GM13976 (cell line): Measurements from ENCODE around the gene IGF2BP2.

Experiments used
- DNase-seq: peaks from one replicate; pipeline ENCODE4 v3.0.0; 2012; ENCODE audit warnings: low spot score
- in situ Hi-C: fragments of 300-500 bp; cut with MboI; formaldehyde crosslinking; loops from one replicate; pipeline ENCODE4 v1.12.0; 2022; ENCODE audit warnings: low sequenced_read_pairs, mixed read lengths, inconsistent platforms; ENCODE audit not compliant: unreplicated experiment
- TF ChIP-seq, protein P1 (sequence below): IDR thresholded peaks from 2 replicates; pipeline ENCODE4 v1.5.1; 2012; ENCODE audit warnings: borderline replicate concordance, mild to moderate bottlenecking; ENCODE audit not compliant: insufficient read depth; ENCODE audit errors: extremely low read depth, missing control alignments, control extremely low read depth

IGF2BP2 gene

DNA sequence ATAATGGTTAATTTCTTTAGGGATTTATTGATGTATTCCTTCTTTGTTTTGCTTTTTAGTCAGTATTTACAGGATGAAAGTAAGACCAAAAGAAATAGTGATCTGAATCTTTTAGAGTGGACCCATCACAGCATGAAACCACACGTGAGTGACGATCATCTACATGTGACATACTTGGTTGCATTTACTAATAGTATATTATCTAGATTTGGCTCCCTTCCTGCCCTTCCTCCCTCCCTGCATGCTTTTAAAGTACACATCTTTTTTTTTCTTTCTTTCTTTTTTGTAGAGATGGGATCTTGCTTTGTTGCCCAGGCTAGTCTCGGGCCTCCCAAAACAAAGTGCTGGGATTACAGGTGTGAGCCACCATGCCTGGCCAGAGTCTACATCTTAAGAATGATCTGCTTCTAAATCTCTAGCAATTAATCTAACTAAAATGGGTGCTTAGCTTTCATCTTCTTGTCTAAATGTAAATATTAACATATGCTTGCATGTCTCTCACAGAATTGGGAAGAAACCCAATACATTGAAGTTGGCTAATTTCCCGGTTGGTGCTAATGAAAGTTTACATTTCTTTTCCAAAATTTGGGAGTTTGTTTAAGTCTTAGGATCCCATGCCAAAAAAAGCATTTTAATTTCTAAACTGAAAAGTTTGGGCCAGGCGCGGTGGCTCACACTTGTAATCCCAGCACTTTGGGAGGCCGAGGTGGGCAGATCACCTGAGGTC is 200.7 kb downstream of the IGF2BP2 start:
- no peak for DNase-seq
- in situ Hi-C loops: no loop called here
- TF ChIP-seq, protein P1, sequence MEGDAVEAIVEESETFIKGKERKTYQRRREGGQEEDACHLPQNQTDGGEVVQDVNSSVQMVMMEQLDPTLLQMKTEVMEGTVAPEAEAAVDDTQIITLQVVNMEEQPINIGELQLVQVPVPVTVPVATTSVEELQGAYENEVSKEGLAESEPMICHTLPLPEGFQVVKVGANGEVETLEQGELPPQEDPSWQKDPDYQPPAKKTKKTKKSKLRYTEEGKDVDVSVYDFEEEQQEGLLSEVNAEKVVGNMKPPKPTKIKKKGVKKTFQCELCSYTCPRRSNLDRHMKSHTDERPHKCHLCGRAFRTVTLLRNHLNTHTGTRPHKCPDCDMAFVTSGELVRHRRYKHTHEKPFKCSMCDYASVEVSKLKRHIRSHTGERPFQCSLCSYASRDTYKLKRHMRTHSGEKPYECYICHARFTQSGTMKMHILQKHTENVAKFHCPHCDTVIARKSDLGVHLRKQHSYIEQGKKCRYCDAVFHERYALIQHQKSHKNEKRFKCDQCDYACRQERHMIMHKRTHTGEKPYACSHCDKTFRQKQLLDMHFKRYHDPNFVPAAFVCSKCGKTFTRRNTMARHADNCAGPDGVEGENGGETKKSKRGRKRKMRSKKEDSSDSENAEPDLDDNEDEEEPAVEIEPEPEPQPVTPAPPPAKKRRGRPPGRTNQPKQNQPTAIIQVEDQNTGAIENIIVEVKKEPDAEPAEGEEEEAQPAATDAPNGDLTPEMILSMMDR: no peak

DNA sequence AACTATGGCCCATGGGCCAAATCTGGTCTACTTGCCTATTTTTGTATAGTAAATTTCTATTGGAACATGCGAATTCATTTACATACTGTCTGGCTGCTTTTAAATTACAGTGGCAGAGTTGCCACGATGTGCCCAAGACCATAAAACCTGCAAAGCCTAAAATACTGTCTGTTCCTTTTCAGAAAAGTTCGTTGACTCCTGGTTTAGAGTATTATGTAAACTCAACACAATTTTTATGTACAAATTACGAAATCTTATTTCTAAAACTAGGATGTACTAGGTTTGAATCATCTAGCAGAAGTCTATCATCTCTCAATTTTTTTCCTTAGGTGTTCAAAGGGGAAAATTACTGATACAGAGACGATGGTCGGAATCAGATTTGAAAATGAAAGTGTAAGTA is 211.8 kb downstream of the IGF2BP2 start:
- TF ChIP-seq, protein P1: no peak
- DNase-seq: no peak
- in situ Hi-C loops: no loop called here

DNA sequence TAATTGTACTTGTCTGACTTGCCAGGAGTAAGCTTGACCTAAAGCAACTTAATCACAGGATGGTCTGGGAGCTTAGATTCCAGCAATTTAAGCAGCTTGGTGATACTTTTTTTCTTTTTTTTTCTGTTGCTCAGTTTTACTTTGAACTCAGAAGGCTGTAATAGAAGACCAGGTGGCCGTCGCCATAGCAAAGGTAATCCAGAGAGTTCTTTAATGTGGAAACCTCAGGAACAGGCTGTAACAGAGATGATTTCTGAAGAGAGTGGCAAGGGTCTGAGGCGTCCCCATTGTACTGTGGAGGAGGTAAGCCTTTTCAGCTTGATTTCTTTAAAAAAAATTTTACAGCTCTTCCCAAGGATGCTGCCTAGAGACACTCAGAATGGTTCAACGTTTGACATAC is 218.6 kb downstream of the IGF2BP2 start:
- in situ Hi-C loops: no loop called here
- TF ChIP-seq, protein P1: no peak
- no peak for DNase-seq

DNA sequence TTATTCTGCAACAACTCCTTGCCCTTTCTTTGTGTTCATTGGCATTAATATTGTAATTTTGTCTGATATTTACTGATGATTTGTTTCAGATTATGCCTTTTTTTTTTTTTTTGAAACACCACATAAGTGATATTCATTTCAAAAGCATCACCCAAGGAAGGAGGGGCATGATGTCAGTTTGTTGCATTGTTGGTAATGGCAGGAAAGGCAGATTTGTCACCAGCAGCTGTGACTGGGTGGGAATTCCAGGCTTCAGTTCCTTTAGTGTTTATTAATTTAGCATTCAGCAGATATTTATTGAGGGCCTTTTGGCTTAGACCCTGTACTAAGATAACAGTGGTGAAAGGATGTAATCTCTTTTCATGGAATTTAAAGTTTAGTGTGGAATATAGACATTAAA is 219.3 kb downstream of the IGF2BP2 start:
- TF ChIP-seq, protein P1: no peak
- in situ Hi-C loops: no loop called here
- no peak for DNase-seq

DNA sequence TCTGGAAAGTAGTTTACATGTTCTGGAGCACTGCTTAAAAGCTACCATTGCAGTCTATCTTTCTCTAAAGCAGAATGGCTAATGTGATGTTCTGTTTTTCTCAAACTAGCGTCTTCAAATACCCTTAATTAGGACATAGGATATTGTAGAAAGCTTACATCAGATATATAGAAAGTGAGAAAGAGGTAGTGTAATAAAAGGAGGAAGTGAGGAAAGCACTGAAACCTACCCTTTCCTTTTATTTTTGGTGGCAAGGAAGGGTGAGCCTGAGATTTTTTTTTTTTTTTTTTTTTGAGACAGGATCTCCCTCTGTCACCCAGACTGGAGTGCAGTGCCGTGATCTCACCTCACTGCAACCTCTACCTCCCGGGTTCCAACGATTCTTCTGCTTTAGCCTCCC is 229.3 kb downstream of the IGF2BP2 start:
- peak; percentile 49 for DNase-seq
- in situ Hi-C loops: no loop called here
- TF ChIP-seq, protein P1: no peak

DNA sequence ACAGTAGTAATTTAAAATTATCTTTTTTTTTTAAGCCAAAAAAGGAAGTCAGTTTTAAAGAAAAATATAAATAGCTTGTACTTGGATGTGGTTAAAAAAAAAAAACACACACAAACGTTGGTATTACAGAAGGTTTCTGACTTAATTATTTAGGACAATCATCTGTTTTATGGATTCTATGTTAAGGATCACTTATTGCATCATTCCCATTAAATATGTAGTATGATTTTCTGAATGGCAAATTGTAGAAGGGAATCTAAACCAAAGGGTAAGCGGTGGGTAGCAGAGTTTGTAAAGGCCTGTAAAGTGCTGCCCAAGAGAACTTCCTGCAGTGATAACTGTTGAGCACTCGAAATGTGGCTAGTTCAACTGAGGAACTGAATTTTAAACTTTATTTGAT is 230.8 kb downstream of the IGF2BP2 start:
- TF ChIP-seq, protein P1: no peak
- in situ Hi-C loops: no loop called here
- DNase-seq: no peak
